ENCODE data around the gene C4B. TPM values are rescaled to one million over a fixed set of nuclear protein-coding genes. Genes with fewer than 3 reads are reported as not detected.

The C4B gene
- total RNA-seq, 2 experiments from 2014 or later, result 3.0 to 4.0 TPM

GRCh38 chr6:32073101-32073500 is 58.5 kb downstream of the C4B start:
- POLR2A ChIA-PET, result no interaction called here
- no peak for TF ChIP-seq CTCF (IDR thresholded peaks at IDR 0.05)
- H3K36me3 ChIP-seq (ENCODE audit: insufficient read depth, low read length), result no peaks in the 10 kb centered on the region
- CTCF ChIA-PET, result no interaction called here
- H3K36me3 Mint-ChIP-seq (ENCODE audit: low read depth), result no peaks in the 10 kb centered on the region
- ATAC-seq (ENCODE audit: poor library complexity), result no peak
- H3K27me3 Mint-ChIP-seq, result no peaks in the 10 kb centered on the region
- no peaks in the 10 kb centered on the region for H3K4me1 ChIP-seq (ENCODE audit: insufficient read depth, low read length)
- no peak overlapping the region for H3K27ac ChIP-seq (ENCODE audit: low read depth in 1 of 2, low read length in 2 of 2)
- intact Hi-C loops (cut with DNase I, micrococcal nuclease), result no loop called here
- H3K4me3 ChIP-seq (ENCODE audit: low read length), result no peak overlapping the region
- H3K9me3 ChIP-seq (ENCODE audit: control insufficient read depth in 1 of 2, insufficient read depth in 1 of 2, low read length in 2 of 2), result no peaks in the 10 kb centered on the region
- H3K27ac Mint-ChIP-seq, result no peak overlapping the region
- H3K27me3 ChIP-seq (ENCODE audit: control insufficient read depth in 1 of 2, insufficient read depth in 2 of 2, low read length in 2 of 2), result no peaks in the 10 kb centered on the region
- H3K9me3 Mint-ChIP-seq, result no peaks in the 10 kb centered on the region
- no peaks in the 10 kb centered on the region for H3K4me1 Mint-ChIP-seq (ENCODE audit: low read depth)
- no peak overlapping the region for H3K4me3 Mint-ChIP-seq
- DNase-seq, result no peak

GRCh38 chr6:32073613-32074012 is 59.0 kb downstream of the C4B start:
- Histone ChIP-seq H3K4me3 (ENCODE audit: low read length) (no peak overlapping the region), H3K4me1 (ENCODE audit: insufficient read depth, low read length) (no peaks in the 10 kb centered on the region), H3K27ac (ENCODE audit: low read depth in 1 of 2, low read length in 2 of 2) (no peak overlapping the region), H3K9me3 (ENCODE audit: control insufficient read depth in 1 of 2, insufficient read depth in 1 of 2, low read length in 2 of 2) (no peaks in the 10 kb centered on the region), H3K36me3 (ENCODE audit: insufficient read depth, low read length) (no peaks in the 10 kb centered on the region), H3K27me3 (ENCODE audit: control insufficient read depth in 1 of 2, insufficient read depth in 2 of 2, low read length in 2 of 2) (no peaks in the 10 kb centered on the region)
- ChIA-PET CTCF (no interaction called here), POLR2A (no interaction called here)
- no peak overlapping the region for H3K27ac Mint-ChIP-seq
- DNase-seq (no peak), ATAC-seq (ENCODE audit: poor library complexity) (no peak)
- no peak overlapping the region for H3K4me3 Mint-ChIP-seq
- TF ChIP-seq CTCF (IDR thresholded peaks at IDR 0.05), result no peak
- no peaks in the 10 kb centered on the region for H3K9me3 Mint-ChIP-seq
- no peaks in the 10 kb centered on the region for H3K36me3 Mint-ChIP-seq (ENCODE audit: low read depth)
- H3K27me3 Mint-ChIP-seq, result no peaks in the 10 kb centered on the region
- intact Hi-C loops (cut with DNase I, micrococcal nuclease), result no loop called here
- no peaks in the 10 kb centered on the region for H3K4me1 Mint-ChIP-seq (ENCODE audit: low read depth)

- Mint-ChIP-seq H3K27me3 (no peaks in the 10 kb centered on the region), H3K36me3 (ENCODE audit: low read depth) (no peaks in the 10 kb centered on the region), H3K4me3 (no peak overlapping the region), H3K4me1 (ENCODE audit: low read depth) (no peaks in the 10 kb centered on the region), H3K9me3 (no peaks in the 10 kb centered on the region), H3K27ac (no peak overlapping the region)
- intact Hi-C loops (cut with DNase I, micrococcal nuclease), result no loop called here
- DNase-seq, result no peak
- Histone ChIP-seq H3K27ac (ENCODE audit: low read depth in 1 of 2, low read length in 2 of 2) (no peak overlapping the region), H3K4me1 (ENCODE audit: insufficient read depth, low read length) (no peaks in the 10 kb centered on the region), H3K27me3 (ENCODE audit: control insufficient read depth in 1 of 2, insufficient read depth in 2 of 2, low read length in 2 of 2) (no peaks in the 10 kb centered on the region), H3K36me3 (ENCODE audit: insufficient read depth, low read length) (no peaks in the 10 kb centered on the region), H3K9me3 (ENCODE audit: control insufficient read depth in 1 of 2, insufficient read depth in 1 of 2, low read length in 2 of 2) (no peaks in the 10 kb centered on the region), H3K4me3 (ENCODE audit: low read length) (no peak overlapping the region)
- CTCF ChIA-PET, result interaction anchor here (0.6 kb wide), 1 partner anchor 1588 kb away, joined by 3 read pairs; no protein-coding TSS in a partner anchor
- TF ChIP-seq CTCF (IDR thresholded peaks at IDR 0.05), result no peak
- POLR2A ChIA-PET, result no interaction called here
- no peak for ATAC-seq (ENCODE audit: poor library complexity)
Measured at GRCh38 chr6:32074996-32075532, 60.5 kb downstream of the C4B start.
